Left renal pelvis (tissue), 4 donors: ENCODE results near the gene RFC5. TPM values are rescaled to one million over a fixed set of nuclear protein-coding genes. Genes with fewer than 3 reads are reported as not detected.
"Not testable (repeated sequence)": the region's sequence is repeated elsewhere in the genome, so short reads cannot be mapped to it uniquely, and the experiment has no call there.

ENCODE experiments used
- DNase-seq, 4 donors: peaks; one replicate each; pipeline ENCODE4 v3.0.0-alpha.2; 2013; ENCODE audit warnings: low read depth in 4 of 4, low spot score in 3 of 4
- polyA plus RNA-seq, 4 donors: library from polyadenylated mRNA; unstranded; fragments of 120-200 nt; gene quantifications; one replicate each; pipeline ENCODE4 v1.2.1, GENCODE V29; 2013; ENCODE audit not compliant: insufficient read length in 4 of 4

The RFC5 gene
- polyA plus RNA-seq, 4 donors: 29.3 to 41.4 (median 37.7) TPM

- DNase-seq: no peak
Measured at GRCh38 chr12:118013283-118013682, 3.2 kb upstream of the RFC5 start.

GRCh38 chr12:118015306-118015705, 1.2 kb upstream of the RFC5 start:
- DNase-seq: no peak

- DNase-seq: no peak
Measured at GRCh38 chr12:118015944-118016343, 559 bp upstream of the RFC5 start.

GRCh38 chr12:118017926-118018325, 1.4 kb downstream of the RFC5 start:
- no peak for DNase-seq

GRCh38 chr12:118020036-118020435, 3.5 kb downstream of the RFC5 start:
- no peak for DNase-seq

- not testable (repeated sequence) for DNase-seq
Measured at GRCh38 chr12:118022097-118022727, 5.7 kb downstream of the RFC5 start.

- no peak for DNase-seq
Measured at GRCh38 chr12:118022728-118023109, 6.2 kb downstream of the RFC5 start.

GRCh38 chr12:118023301-118023860, 6.9 kb downstream of the RFC5 start:
- DNase-seq: no peak

GRCh38 chr12:118025168-118025567, 8.7 kb downstream of the RFC5 start:
- DNase-seq: no peak

GRCh38 chr12:118029166-118029565, 12.7 kb downstream of the RFC5 start:
- DNase-seq: no peak

- DNase-seq: no peak
Measured at GRCh38 chr12:118032188-118032587, 15.7 kb downstream of the RFC5 start.

GRCh38 chr12:118033323-118033722, 16.8 kb downstream of the RFC5 start:
- DNase-seq: no peak

GRCh38 chr12:118033902-118034301, 17.4 kb downstream of the RFC5 start:
- DNase-seq: no peak

GRCh38 chr12:118034429-118035189, 18.1 kb downstream of the RFC5 start:
- no peak for DNase-seq

- DNase-seq: no peak
Measured at GRCh38 chr12:118035190-118036041, 18.9 kb downstream of the RFC5 start.

- no peak for DNase-seq
Measured at GRCh38 chr12:118036672-118037411, 20.3 kb downstream of the RFC5 start.

- DNase-seq: no peak
Measured at GRCh38 chr12:118038137-118038536, 21.6 kb downstream of the RFC5 start.

GRCh38 chr12:118042091-118042490, 25.6 kb downstream of the RFC5 start:
- no peak for DNase-seq

GRCh38 chr12:118044075-118044474, 27.6 kb downstream of the RFC5 start:
- DNase-seq: no peak

GRCh38 chr12:118044577-118044976, 28.1 kb downstream of the RFC5 start:
- no peak for DNase-seq
